8988T (cell line): ENCODE measurements around the gene CFAP20DC.

Source experiments
- DNase-seq: peaks from one replicate; pipeline ENCODE4 v3.0.0; 2011

The CFAP20DC gene

DNA sequence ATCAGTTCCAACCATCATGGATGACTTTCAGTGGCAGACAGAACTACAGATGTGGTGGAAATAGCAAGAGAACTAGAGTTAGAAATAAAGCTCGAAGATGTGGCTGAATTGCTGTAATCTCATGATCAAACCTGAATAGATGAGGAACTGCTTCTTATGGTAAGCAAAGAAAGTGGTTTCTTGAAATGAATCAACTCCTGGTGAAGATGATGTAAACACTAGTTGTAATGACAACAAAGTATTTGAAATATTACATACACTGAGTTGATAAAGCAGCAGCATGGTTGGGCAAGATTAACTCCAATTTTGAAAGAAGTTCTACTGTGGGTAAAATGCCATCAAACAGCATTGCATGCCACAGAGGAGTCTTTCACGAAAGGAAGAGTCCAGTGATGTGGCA lies 251.5 kb downstream of the CFAP20DC start:
- DNase-seq = no peak

DNA sequence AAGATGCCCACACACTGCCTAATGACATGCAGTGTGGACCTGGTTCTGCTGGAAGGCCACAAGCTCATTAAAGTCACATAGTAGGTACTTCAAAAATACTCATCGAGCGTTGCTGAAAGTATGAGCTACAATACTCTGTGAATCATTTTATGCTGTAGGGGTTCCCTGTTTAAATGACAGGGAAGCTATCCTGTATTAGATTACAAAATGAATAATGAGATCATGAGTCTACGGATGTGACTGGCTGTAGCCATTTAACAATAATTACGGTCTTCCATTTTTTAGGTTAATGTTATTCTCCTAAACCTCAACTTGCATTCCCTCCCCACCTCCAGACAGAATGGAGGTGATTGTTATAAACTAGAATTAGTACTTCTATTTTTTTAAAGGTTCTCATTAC lies 255.1 kb downstream of the CFAP20DC start:
- no peak for DNase-seq

DNA sequence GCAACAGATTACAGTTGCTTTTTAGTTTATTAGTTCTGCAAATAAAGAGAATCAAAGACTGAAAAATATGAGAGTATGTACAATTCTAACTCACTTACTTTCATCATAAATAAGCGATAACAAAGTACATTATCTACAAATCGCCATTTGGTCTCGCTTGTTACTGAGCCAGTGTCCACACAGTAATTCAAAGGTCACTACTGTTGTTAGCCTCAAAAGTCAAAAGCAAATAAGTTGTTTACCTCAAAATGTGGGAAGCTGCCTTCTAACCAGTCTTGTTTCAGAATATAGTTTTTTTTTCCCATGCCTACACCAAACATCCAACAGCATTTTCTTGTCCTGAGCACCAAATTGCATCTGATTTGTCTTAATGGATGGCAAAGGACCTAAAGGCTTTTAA lies 255.9 kb downstream of the CFAP20DC start:
- no peak for DNase-seq

- DNase-seq = no peak
These were observed 256.8 kb downstream of the CFAP20DC start for GRCh38 chr3:58792921-58793451.

DNA sequence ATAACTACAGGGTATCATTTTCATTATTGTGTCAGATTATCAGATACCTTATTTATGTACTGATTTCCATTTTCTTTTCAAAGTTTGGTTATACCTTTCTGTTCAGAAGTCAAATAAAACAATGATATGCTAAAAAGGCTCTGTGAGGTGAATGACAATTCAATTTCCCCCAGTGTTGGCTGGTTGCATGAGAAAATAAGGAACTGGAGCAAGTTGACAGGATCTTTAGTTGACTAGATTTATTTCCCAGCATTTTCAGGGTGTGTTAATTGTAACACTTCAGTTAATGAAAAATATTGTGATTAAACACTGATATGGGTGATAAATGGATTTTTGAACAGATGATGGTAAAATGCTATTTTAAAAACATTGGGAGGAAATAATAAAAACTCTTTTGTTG lies 260.4 kb downstream of the CFAP20DC start:
- DNase-seq = no peak

DNA sequence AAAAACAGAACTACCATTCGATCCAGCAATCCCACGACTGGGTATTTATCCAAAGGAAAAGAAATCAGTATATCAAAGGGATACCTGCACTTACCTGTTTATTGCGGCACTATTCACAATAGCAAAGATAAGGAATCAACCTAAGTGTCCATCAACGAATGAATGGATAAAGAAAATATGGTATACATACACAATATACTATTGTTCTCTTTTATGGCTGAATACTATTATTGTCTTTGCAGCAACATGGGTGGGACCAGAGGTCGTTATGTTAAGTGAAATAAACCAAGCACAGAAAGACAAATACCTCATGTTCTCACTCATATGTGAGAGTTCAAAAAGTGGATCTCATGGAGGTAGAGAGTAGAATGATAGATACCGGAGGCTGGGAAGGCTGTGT lies 264.9 kb downstream of the CFAP20DC start:
- no peak for DNase-seq

GRCh38 chr3:58784425-58784824 lies 265.4 kb downstream of the CFAP20DC start:
- DNase-seq = no peak

GRCh38 chr3:58783845-58784244 lies 266.0 kb downstream of the CFAP20DC start:
- no peak for DNase-seq

- DNase-seq = no peak
These were observed 269.9 kb downstream of the CFAP20DC start for GRCh38 chr3:58779934-58780333.

GRCh38 chr3:58776231-58776630 lies 273.6 kb downstream of the CFAP20DC start:
- DNase-seq = no peak

DNA sequence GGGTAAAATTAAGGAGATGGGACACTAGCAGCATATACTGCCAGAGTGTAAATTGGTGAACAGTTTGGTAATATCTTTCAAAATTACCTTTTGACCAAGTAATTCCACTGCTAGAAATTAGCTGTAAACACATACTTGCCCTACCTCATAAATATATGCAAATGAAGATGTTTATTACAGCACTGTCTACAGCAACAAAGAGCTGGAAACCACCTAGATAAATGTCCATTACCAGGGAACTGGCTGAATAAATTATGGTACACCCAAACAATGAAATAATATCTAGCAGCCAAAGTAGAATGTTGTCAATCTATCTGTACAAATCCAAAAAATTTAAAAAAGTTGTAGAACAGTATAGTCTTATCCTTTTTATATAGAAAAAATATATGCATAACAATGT lies 277.4 kb downstream of the CFAP20DC start:
- no peak for DNase-seq

- no peak for DNase-seq
These were observed 280.8 kb downstream of the CFAP20DC start for GRCh38 chr3:58769065-58769464.

DNA sequence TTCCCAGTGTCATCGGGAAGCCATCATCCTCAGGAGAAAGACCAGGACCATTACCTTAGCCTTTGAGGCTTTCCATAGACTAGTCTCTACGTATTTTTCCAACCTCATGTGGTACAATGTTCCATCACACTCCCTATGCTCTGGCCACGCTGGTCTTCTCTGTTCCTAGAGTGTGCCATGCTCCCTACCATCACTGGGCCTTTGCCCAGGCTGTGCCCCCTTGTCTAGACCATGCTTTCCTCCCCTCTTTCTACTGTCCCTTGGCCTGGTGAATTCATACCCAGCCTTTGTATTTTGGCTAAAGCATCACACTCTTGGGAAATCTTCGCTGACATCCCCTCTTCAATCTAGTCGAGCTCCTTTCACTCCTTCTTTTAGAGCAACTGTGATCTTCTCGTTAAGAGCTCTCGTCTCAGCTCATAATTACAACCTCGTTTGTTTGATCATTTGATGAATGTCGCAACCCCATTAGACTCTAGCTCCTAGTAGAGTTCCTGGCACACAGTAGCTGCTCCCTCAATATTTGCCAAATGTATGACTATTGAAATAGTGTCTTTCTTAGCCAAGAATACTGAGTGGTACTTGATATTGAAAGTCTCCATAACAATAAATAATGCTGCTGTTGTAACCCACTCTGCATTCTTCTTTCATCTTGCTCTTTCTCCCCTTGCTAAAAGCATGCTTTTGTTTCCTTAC lies 283.1 kb downstream of the CFAP20DC start:
- DNase-seq = no peak

- DNase-seq = no peak
These were observed 294.7 kb downstream of the CFAP20DC start for GRCh38 chr3:58755150-58755549.

DNA sequence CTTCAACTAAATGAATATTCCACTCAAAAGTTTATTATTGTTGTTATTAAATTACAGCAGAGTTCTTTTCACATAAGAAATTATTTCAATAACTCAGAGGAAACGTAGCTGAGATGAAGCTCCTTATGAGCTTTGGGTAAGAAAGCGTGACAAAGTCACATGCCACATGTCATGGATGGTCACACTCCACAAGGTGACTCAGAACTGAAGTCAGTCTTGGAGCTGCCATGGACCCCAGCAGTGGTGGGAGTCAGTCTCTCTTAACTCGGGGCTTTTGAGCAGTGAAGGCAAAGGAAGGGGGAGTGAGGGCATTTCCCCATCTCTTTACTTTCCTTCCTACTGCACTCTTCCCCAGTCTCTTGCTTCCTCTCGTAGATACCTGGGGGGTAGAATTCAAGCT lies 295.8 kb downstream of the CFAP20DC start:
- DNase-seq = no peak

DNA sequence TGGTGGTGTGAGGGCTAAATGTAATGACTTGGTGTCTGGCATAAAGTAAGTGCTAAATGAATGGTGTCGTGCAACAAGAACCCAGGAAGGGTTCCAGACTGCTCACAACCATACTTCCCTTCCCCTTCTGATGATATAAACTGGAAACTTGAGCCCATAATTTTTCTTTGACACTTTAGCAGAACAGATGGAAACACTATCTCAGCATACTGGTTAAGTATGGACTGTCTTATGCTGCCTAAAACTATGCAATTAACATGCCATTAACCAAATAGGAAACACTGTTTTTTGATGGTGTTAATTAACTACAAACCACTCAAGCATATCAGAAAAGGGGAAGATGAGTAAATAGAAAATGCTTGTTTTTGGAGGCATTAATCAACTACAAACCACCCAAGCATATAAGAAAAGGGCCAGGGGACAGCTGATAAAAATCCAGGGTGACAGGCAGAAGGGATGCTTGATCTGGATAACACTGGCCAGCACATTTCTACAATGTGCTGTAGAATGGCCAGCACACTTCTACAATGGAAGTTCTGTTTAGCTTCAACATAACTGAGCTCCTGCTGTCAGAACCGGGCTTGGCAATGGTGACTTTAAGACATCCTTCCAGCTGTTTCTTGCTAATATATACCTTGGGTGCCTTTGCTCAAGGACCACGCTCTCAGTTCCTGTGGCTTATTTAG lies 297.8 kb downstream of the CFAP20DC start:
- no peak for DNase-seq

DNA sequence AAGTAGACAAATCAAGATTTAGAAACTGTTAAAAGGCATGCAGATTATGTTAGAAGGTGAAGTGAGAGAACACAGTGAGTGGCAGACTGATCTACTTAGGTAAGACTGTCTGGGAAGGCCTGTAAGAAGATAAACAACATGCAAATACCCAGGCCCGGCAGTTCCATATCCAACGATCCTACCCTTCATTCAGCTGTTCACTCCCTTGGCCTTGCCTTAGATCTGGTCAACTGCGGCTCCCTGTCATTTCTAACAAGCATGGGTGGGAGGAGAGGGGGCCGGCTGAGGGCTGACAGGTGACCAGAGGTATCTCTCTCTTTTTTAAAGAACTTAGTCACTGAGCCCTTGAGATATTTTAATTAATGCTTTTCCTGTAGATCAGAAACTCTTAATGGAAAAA lies 298.6 kb downstream of the CFAP20DC start:
- no peak for DNase-seq

- no peak for DNase-seq
These were observed 299.9 kb downstream of the CFAP20DC start for GRCh38 chr3:58749948-58750347.

GRCh38 chr3:58748024-58748423 lies 301.8 kb downstream of the CFAP20DC start:
- no peak for DNase-seq

DNA sequence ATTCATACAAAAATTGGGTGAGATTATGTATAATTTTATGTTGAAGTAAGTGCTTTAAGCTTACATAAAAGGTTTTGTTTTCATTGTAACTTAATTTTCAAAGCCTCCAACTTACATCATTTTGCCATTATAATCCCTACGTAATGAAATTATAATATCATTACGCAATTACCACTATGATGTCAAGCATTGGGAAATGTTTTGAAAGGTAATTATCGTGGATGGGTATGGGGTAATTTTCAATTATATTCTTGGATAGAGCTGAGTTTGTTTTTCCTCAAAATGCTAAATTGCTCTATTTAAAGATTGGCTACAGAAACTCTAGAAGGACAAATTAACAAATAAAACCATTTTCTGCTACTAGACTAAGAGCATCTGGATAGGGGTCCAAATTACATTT lies 303.1 kb downstream of the CFAP20DC start:
- no peak for DNase-seq

DNA sequence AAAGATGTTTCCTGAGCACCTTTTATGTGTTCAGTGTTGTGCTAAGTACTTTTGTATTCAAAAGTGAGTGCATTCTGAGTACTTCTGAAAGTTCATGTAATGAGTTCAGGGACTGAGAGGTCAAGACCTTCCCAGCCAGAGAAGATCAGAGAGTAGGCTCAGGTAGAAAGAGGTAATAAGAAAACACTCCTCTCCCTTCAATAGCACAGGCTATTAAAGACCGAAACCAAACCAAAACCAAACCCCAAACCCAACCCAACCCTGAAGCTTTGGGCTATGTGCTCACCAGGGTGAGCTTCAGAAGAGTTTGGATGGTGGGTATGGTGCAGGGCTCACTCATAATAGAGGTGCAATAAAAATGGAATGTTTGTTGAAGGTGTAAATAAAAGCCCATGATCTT lies 306.5 kb downstream of the CFAP20DC start:
- no peak for DNase-seq

GRCh38 chr3:58742239-58742638 lies 307.6 kb downstream of the CFAP20DC start:
- DNase-seq = no peak

DNA sequence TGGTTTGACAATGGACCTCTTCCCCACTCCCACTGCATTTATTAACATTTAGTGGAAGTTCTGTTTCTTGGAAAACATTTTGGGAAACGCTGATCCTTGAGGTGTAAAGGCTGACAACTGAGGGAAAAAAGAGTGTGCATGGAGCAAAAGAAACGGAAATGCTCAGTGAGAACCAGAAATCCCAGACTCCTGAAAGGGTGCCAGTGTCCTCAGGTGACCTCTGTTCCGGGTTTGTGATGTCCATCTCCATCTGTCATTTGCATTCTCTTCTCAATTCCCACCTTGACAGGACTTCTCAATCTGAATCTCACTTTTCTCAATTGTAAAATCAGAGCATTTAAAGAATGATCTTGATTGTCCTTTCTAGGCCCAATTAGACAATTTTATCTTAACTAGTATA lies 312.2 kb downstream of the CFAP20DC start:
- no peak for DNase-seq

- no peak for DNase-seq
These were observed 318.2 kb downstream of the CFAP20DC start for GRCh38 chr3:58731673-58732072.

GRCh38 chr3:58728723-58729122 lies 321.1 kb downstream of the CFAP20DC start:
- DNase-seq = no peak
